ENCODE results near the gene PKNOX2. TPM values are rescaled to one million over a fixed set of nuclear protein-coding genes. Genes with fewer than 3 reads are reported as not detected.
A peak's percentile ranks its signal among the peaks of the same experiment; 100 is the strongest.

PKNOX2 gene
- total RNA-seq, 1 donor, result 0.86 TPM

DNA sequence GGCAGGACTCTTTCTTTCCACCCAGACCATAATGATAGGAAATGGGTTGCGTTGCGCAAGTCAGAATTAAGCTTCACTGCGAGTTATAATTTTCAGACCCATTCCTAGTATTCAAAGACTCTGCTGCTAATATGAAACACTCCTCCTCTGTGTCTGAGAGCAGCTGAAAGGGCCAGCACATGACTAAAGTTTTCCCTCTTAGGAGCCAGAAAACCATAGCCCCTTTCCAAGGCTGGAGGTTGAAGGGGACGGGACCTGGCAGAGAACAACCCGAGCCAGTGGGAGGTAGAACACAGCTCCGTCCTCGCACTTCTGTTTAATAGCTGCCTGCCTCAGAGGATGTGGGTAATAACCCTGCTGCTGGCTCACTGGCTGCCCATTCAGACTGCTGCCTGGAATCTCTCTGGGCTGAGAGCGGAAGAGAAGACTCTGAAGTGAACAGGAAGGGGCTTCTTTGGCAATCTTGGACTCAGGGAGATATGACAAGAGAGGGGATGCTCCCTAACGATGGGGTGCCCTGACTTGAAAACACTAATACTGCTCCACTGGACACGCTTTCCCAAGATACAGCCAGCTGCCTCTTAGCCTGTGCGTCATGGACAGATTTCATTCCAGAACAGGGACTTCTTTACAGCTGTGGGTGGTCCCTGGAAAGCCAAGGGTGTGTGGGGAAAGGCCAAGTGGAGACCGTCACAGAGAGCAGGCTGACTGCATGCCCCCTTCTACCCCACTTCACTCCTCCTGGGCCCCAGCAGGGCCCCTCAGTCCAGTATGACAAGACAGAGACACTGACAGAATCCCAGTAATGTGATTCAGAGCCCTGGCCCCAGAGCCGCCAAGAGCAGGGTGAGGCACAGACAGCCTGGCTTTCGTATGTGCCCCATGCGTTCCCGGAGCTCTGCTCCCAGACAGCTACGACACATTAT, 174.6 kb downstream of the PKNOX2 start:
- no peak overlapping the region for H3K4me3 ChIP-seq (ENCODE audit: low read depth, low read length)
- DNase-seq (ENCODE audit: low read depth), result peak; percentile 34
- no peak for TF ChIP-seq CTCF (IDR thresholded peaks at IDR 0.05; ENCODE audit: insufficient read depth, low read depth, low read length)

- H3K4me3 ChIP-seq (ENCODE audit: low read depth, low read length), result no peak overlapping the region
- DNase-seq (ENCODE audit: low read depth), result no peak
- TF ChIP-seq CTCF (IDR thresholded peaks at IDR 0.05; ENCODE audit: insufficient read depth, low read depth, low read length), result no peak
Observed at GRCh38 chr11:125341676-125342075, 177.1 kb downstream of the PKNOX2 start.

GRCh38 chr11:125342281-125342930, 177.9 kb downstream of the PKNOX2 start:
- no peak overlapping the region for H3K4me3 ChIP-seq (ENCODE audit: low read depth, low read length)
- DNase-seq (ENCODE audit: low read depth), result no peak
- no peak for TF ChIP-seq CTCF (IDR thresholded peaks at IDR 0.05; ENCODE audit: insufficient read depth, low read depth, low read length)

- no peak for DNase-seq (ENCODE audit: low read depth)
- no peak overlapping the region for H3K4me3 ChIP-seq (ENCODE audit: low read depth, low read length)
- no peak for TF ChIP-seq CTCF (IDR thresholded peaks at IDR 0.05; ENCODE audit: insufficient read depth, low read depth, low read length)
Observed at GRCh38 chr11:125343086-125343717, 178.7 kb downstream of the PKNOX2 start.

DNA sequence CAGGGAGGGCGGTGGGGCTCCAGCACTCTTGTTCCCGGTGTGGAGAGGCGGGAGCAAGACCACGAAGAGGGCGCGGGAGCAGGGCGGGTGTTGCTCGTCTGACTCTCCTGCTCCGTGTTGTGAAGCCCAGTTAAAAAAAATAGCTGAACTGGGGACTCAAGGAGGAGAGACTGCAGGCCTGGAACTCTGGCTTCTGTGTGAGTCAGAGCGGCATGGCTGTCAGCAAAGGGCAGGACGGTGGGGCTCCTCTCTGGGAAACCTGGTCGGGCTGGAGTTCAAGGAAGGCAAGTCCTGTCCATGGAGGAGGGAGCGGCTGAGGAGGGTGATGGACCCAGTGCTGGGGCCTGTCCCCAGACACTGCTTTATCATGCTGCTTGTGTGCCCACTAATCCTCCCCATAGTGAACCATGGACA, 179.2 kb downstream of the PKNOX2 start:
- TF ChIP-seq CTCF (IDR thresholded peaks at IDR 0.05; ENCODE audit: insufficient read depth, low read depth, low read length), result no peak
- H3K4me3 ChIP-seq (ENCODE audit: low read depth, low read length), result no peak overlapping the region
- DNase-seq (ENCODE audit: low read depth), result peak; percentile 32

DNA sequence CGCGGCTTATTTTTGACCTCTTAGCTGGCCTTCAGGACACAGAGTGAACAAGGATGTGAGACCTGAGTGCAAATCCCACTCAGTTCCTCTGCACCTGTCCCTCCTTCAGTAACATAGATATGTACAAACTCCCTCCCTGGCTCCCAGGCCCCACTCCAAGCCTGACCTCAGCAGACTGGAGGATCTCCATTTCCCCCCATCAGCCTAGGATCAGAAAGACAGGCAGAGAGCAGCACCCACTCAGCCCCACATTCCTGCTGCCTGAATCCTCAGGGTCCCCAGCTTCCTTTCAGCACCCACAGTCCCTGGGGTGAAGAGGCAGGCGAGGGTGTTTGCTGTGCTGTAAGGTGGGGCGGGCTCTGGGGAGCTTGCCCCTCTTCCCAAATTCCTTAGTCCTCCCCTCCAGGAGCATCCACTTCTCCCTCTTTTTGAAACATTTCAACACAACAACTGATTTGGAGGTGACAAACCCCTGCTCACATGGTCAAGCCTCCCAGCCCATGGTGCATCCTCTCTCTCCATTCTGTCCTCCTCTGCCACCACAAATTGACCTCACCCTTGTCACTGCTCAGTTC, 180.4 kb downstream of the PKNOX2 start:
- no peak for TF ChIP-seq CTCF (IDR thresholded peaks at IDR 0.05; ENCODE audit: insufficient read depth, low read depth, low read length)
- no peak overlapping the region for H3K4me3 ChIP-seq (ENCODE audit: low read depth, low read length)
- DNase-seq (ENCODE audit: low read depth), result no peak

Measured in fibroblast of villous mesenchyme (primary cell).